Endodermal cell (in vitro differentiated cells): ENCODE results near the gene PANK4. TPM values are rescaled to one million over a fixed set of nuclear protein-coding genes. Genes with fewer than 3 reads are reported as not detected.

Experiments
- DNase-seq: peaks from one replicate; pipeline ENCODE4 v3.0.0-alpha.2; 2017
- H3K27ac ChIP-seq: 2 replicates; pipeline ENCODE4 v1.5.1; 2013; ENCODE audit warnings: mild to moderate bottlenecking, low read depth, low read length, moderate library complexity
- H3K27me3 ChIP-seq: 2 replicates; pipeline ENCODE4 v1.6.1; 2013; ENCODE audit warnings: mild to moderate bottlenecking, low read length, moderate library complexity; ENCODE audit not compliant: insufficient read depth, control insufficient read depth, poor library complexity, severe bottlenecking
- H3K36me3 ChIP-seq: 2 replicates; pipeline ENCODE4 v1.7.0; 2013; ENCODE audit warnings: mild to moderate bottlenecking, low read length, moderate library complexity; ENCODE audit not compliant: control insufficient read depth, insufficient read depth
- H3K4me1 ChIP-seq: one replicate; pipeline ENCODE4 v1.7.0; 2013; ENCODE audit warnings: low read length; ENCODE audit not compliant: control insufficient read depth, insufficient read depth
- H3K4me3 ChIP-seq: 2 replicates; pipeline ENCODE4 v1.5.1; 2013; ENCODE audit warnings: mild to moderate bottlenecking, low read length, moderate library complexity
- H3K9ac ChIP-seq: 2 replicates; pipeline ENCODE4 v1.6.1; 2013; ENCODE audit warnings: mild to moderate bottlenecking, low read length, moderate library complexity; ENCODE audit not compliant: poor library complexity, severe bottlenecking; ENCODE audit errors: extremely low read depth
- H3K9me3 ChIP-seq: 2 replicates; pipeline ENCODE4 v1.6.1; 2013; ENCODE audit warnings: mild to moderate bottlenecking, low read length, moderate library complexity; ENCODE audit not compliant: control insufficient read depth
- H3K27ac Mint-ChIP-seq: 2 replicates; pipeline ENCODE4 v1.8.0; 2020; ENCODE audit warnings: mixed read lengths
- H3K27me3 Mint-ChIP-seq: 2 replicates; pipeline ENCODE4 v1.8.0; 2021; ENCODE audit warnings: mild to moderate bottlenecking, mixed read lengths; ENCODE audit not compliant: insufficient read depth
- H3K36me3 Mint-ChIP-seq: 2 replicates; pipeline ENCODE4 v1.8.0; 2020; ENCODE audit warnings: low read depth, mixed read lengths
- H3K4me1 Mint-ChIP-seq: 2 replicates; pipeline ENCODE4 v1.8.0; 2020; ENCODE audit warnings: mixed read lengths
- H3K4me3 Mint-ChIP-seq: 2 replicates; pipeline ENCODE4 v1.8.0; 2020; ENCODE audit warnings: mild to moderate bottlenecking, moderate library complexity, mixed read lengths
- H3K9me3 Mint-ChIP-seq: 2 replicates; pipeline ENCODE4 v1.8.0; 2020; ENCODE audit warnings: mild to moderate bottlenecking, mixed read lengths
- WGBS, 2 experiments: methylation state at CpG; one replicate each; pipeline versions ENCODE4 v1.1.5 to v1.1.7; 2013; ENCODE audit warnings: missing lambda C conversion rate in 2 of 2, mixed read lengths in 1 of 2; ENCODE audit not compliant: insufficient coverage in 1 of 2, insufficient read length in 1 of 2; 5-methylcytosine and 5-hydroxymethylcytosine counted together
- total RNA-seq, 2 donors: library from RNA; stranded (reverse); fragmentation: NEBNext Ultra II Directional in 1 of 2; extraction: Animal tissue kit (Norgen Biotek cat#: 25700) in 1 of 2; gene quantifications; 2 replicates in 1 of 2; 3 replicates in 1 of 2; pipeline ENCODE4 v1.2.1, GENCODE V29; 2021
- TF ChIP-seq, protein P1 (sequence below): fragments of 200-600 bp; sonication (generic); conservative IDR thresholded peaks from 2 replicates; pipeline ENCODE4 v1.5.0; 2021; ENCODE audit warnings: antibody characterized with exemption, mild to moderate bottlenecking

Gene PANK4
- total RNA-seq, 2 donors from 2014 or later = 45.6 to 49.5 TPM

- TF ChIP-seq, protein P1, sequence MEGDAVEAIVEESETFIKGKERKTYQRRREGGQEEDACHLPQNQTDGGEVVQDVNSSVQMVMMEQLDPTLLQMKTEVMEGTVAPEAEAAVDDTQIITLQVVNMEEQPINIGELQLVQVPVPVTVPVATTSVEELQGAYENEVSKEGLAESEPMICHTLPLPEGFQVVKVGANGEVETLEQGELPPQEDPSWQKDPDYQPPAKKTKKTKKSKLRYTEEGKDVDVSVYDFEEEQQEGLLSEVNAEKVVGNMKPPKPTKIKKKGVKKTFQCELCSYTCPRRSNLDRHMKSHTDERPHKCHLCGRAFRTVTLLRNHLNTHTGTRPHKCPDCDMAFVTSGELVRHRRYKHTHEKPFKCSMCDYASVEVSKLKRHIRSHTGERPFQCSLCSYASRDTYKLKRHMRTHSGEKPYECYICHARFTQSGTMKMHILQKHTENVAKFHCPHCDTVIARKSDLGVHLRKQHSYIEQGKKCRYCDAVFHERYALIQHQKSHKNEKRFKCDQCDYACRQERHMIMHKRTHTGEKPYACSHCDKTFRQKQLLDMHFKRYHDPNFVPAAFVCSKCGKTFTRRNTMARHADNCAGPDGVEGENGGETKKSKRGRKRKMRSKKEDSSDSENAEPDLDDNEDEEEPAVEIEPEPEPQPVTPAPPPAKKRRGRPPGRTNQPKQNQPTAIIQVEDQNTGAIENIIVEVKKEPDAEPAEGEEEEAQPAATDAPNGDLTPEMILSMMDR = no peak
- no peak overlapping the region for H3K27ac ChIP-seq
- no peak overlapping the region for H3K9ac ChIP-seq
- no peak overlapping the region for H3K4me3 ChIP-seq
- H3K4me1 ChIP-seq = no peaks in the 10 kb centered on the region
- H3K4me1 Mint-ChIP-seq = no peaks in the 10 kb centered on the region
- 84 to 88% methylated on average over 13 to 28 of the region's 28 CpGs for WGBS, 2 experiments
- H3K9me3 ChIP-seq = no peaks in the 10 kb centered on the region
- H3K27me3 ChIP-seq = no peaks in the 10 kb centered on the region
- no peaks in the 10 kb centered on the region for H3K36me3 ChIP-seq
- DNase-seq = no peak
- no peaks in the 10 kb centered on the region for H3K27me3 Mint-ChIP-seq
- no peaks in the 10 kb centered on the region for H3K36me3 Mint-ChIP-seq
- H3K27ac Mint-ChIP-seq = no peak overlapping the region
- no peaks in the 10 kb centered on the region for H3K9me3 Mint-ChIP-seq
- H3K4me3 Mint-ChIP-seq = no peak overlapping the region
Observed at GRCh38 chr1:2501041-2501819, 25.2 kb downstream of the PANK4 start.

DNA sequence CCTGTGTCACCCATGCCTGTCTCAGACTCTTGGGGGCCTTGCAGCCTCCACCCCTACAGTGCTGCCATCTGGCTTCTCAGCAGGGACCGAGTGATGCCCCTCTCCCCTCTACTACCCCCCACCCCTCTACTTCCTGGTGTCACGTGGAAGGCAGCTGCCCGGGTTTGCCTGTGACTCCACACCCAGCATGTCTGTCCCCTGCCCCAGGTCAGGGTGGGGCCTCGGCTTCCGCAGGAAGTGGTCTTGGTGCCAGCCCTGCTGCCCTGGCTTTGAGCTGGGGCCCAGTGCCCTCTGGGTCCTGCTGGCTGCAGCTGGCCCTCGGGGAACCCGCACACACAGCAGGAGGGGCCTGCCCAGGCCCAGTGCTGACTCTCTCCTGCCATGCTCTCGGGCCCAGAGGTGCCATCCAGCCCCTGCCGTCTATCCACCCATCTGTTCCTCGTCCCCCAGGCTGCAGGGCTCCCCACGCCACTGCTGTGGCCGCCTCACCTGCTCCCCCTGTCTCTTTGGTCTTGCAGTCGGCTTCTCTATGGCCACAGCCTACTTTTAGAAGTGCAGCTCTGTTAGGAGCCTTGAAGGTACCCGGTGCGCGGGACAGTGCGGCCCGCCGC is 26.3 kb downstream of the PANK4 start:
- Mint-ChIP-seq H3K27ac (no peak overlapping the region), H3K9me3 (no peaks in the 10 kb centered on the region), H3K4me3 (no peak overlapping the region), H3K27me3 (no peaks in the 10 kb centered on the region), H3K4me1 (no peaks in the 10 kb centered on the region), H3K36me3 (no peaks in the 10 kb centered on the region)
- no peak for DNase-seq
- WGBS, 2 experiments = 90 to 91% methylated on average over 13 to 19 of the region's 19 CpGs
- no peak overlapping the region for H3K9ac ChIP-seq
- H3K9me3 ChIP-seq = no peaks in the 10 kb centered on the region
- no peak overlapping the region for H3K27ac ChIP-seq
- no peaks in the 10 kb centered on the region for H3K27me3 ChIP-seq
- no peak overlapping the region for H3K4me3 ChIP-seq
- no peaks in the 10 kb centered on the region for H3K4me1 ChIP-seq
- TF ChIP-seq, protein P1 = no peak
- H3K36me3 ChIP-seq = no peaks in the 10 kb centered on the region

- H3K27me3 ChIP-seq = no peaks in the 10 kb centered on the region
- no peaks in the 10 kb centered on the region for H3K36me3 ChIP-seq
- 83 to 90% methylated on average over 2 to 4 of the region's 4 CpGs for WGBS, 2 experiments
- H3K4me1 Mint-ChIP-seq = no peaks in the 10 kb centered on the region
- H3K36me3 Mint-ChIP-seq = no peaks in the 10 kb centered on the region
- H3K9ac ChIP-seq = no peak overlapping the region
- no peak overlapping the region for H3K27ac Mint-ChIP-seq
- DNase-seq = no peak
- H3K4me1 ChIP-seq = no peaks in the 10 kb centered on the region
- H3K4me3 ChIP-seq = no peak overlapping the region
- no peaks in the 10 kb centered on the region for H3K9me3 Mint-ChIP-seq
- H3K4me3 Mint-ChIP-seq = no peak overlapping the region
- no peaks in the 10 kb centered on the region for H3K9me3 ChIP-seq
- TF ChIP-seq, protein P1 = no peak
- H3K27me3 Mint-ChIP-seq = no peaks in the 10 kb centered on the region
- no peak overlapping the region for H3K27ac ChIP-seq
Observed at GRCh38 chr1:2499260-2499659, 27.1 kb downstream of the PANK4 start.
